Frontal cortex (tissue), 4 donors: Measurements from ENCODE around the gene ZBTB20. TPM values are rescaled to one million over a fixed set of nuclear protein-coding genes. Genes with fewer than 3 reads are reported as not detected.
A peak's percentile ranks its signal among the peaks of the same experiment; 100 is the strongest.

Experiments used
- DNase-seq, 2 donors: peaks; one replicate each; pipeline ENCODE4 v3.0.0; 2012; ENCODE audit warnings: low spot score in 2 of 2
- FAIRE-seq: peaks from 2 replicates; lab custom pipeline; 2012; peaks lifted over from hg19 to GRCh38; lab: Jason Lieb, UNC
- small RNA-seq: library from RNA; depleted of rRNA; stranded (forward); fragments of <200 nt; gene quantifications from one replicate; pipeline ENCODE3, GENCODE V24; 2014
- total RNA-seq: library from RNA; depleted of rRNA; stranded (reverse); fragments of >200 nt; gene quantifications from one replicate; pipeline ENCODE4 v1.2.3, GENCODE V29; 2014
- donor health status: control.
- donor health status: control.
- donor health status: control.

ZBTB20 gene
- total RNA-seq, 1 donor from 2014 or later: 39.9 TPM

- FAIRE-seq: no peak
- DNase-seq: no peak
Measured at GRCh38 chr3:114307832-114308231, 839.3 kb downstream of the ZBTB20 start.

- FAIRE-seq: no peak
Measured at GRCh38 chr3:114307222-114307830, 839.8 kb downstream of the ZBTB20 start.

GRCh38 chr3:114299941-114300624 is 847.0 kb downstream of the ZBTB20 start:
- FAIRE-seq (no peak), DNase-seq (no peak)

More at GRCh38 chr3:114307222-114307830, 839.8 kb downstream of the ZBTB20 start:
- no peak for DNase-seq

DNA sequence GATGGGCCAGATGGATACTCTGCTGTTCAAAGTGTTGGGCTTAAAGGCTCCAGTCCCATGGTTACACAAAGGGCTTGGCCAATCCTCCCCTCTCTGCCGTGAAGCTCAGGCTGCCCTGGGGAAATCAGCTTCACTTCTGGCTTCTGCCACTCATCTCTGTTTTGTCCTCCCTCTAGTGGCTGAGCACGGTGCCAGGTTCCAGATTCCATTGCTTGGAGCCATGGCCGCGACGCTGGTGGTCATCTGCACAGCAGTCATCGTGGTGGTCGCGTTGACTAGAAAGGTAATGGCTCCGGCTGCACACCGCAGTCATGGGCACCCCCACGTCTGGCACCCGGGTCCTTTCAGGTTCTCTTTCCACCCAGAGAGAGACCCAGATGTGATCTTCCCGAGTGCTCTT is 847.7 kb downstream of the ZBTB20 start:
- FAIRE-seq (no peak), DNase-seq (no peak)

GRCh38 chr3:114295946-114296345 is 851.1 kb downstream of the ZBTB20 start:
- FAIRE-seq: no peak
- no peak for DNase-seq

DNA sequence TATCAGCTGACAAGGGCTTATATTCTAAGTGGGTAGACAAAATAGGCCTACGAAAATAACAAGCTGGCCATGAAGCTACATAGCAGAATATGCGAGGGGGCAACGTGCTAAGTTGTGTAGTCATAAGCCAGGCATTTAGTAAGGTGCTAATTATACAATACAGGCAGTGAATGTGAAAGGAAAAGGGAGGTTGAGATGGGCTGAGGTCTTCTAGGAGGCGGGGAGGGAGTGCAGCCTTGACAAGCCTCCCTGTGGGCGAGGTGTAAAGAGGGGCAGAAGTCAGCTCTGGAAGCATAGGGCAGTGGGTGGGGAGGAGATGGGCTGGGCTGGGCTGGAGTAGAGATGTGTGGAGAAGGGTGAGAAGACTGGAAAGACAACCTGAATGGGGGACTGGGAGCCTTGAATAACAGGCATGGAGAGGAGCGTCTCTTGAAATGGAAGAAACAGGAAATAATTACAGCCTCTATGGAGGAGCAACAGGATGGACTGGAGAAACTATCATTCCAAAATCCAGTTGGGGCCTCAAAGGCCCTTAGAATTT is 852.1 kb downstream of the ZBTB20 start:
- DNase-seq: no peak
- no peak for FAIRE-seq

GRCh38 chr3:114293838-114294535 is 853.1 kb downstream of the ZBTB20 start, which contains the start of gene TIGIT:
Gene TIGIT, plus strand, starts transcription at chr3:114294028. Its CDS starts 34 bp downstream, at chr3:114294062.
- DNase-seq (no peak), FAIRE-seq (no peak)

GRCh38 chr3:114290911-114291901 is 855.9 kb downstream of the ZBTB20 start:
- FAIRE-seq: no peak

DNA sequence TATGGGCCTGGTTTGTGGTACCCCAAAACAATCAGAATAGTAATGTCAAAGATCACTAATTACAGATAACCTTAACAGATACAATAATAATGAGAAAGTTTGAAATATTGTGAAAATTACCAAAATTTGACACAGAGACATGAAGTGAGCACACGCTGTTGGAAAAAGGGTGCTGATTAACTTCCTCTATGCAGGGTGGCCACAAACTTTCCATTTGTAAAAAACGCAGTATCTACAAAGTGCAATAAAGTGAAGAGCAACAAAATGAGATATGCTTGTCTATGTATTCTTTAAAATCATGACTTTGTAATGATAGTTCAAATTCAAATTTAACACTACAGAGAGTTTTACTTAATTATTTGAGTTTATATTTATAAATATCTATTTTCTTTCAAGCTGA is 860.8 kb downstream of the ZBTB20 start:
- DNase-seq (no peak), FAIRE-seq (no peak)

More at GRCh38 chr3:114290911-114291901, 855.9 kb downstream of the ZBTB20 start:
- DNase-seq: peak; percentile 12 to 32

- no peak for DNase-seq
- FAIRE-seq: no peak
Measured at GRCh38 chr3:114285648-114286230, 861.3 kb downstream of the ZBTB20 start.

DNA sequence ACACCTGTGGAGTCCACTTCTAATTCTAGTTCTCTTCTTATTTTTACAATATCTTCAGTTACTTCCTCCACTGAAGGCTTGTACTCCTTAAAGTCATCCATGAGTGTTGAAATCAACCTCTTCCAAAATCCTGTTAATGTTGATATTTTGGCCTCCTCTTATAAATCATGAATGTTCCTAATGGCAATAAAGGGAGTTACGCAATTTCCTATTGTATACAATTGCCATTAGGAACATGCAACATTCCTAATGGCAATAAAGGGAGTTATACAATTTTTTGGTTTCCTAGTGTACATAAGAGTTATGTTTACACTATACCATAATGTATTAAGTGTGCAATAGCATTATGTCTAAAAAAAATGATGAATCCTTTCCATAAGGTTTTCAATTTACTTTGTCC is 862.4 kb downstream of the ZBTB20 start:
- no peak for DNase-seq

More for the DNA sequence above, 862.4 kb downstream of the ZBTB20 start:
- FAIRE-seq: no peak

Small RNAs within 50 kb of the gene (small RNA-seq; reads per million reads assigned to genes)
- gene MIR4796: 0.10 reads per million
